ENCODE results near the gene IL3RA. TPM values are rescaled to one million over a fixed set of nuclear protein-coding genes. Genes with fewer than 3 reads are reported as not detected.
A peak's percentile ranks its signal among the peaks of the same experiment; 100 is the strongest.
"Not testable (repeated sequence)": the region's sequence is repeated elsewhere in the genome, so short reads cannot be mapped to it uniquely, and the experiment has no call there.

Gene IL3RA
- total RNA-seq, 1 donor from 2014 or later = 0.53 TPM

DNA sequence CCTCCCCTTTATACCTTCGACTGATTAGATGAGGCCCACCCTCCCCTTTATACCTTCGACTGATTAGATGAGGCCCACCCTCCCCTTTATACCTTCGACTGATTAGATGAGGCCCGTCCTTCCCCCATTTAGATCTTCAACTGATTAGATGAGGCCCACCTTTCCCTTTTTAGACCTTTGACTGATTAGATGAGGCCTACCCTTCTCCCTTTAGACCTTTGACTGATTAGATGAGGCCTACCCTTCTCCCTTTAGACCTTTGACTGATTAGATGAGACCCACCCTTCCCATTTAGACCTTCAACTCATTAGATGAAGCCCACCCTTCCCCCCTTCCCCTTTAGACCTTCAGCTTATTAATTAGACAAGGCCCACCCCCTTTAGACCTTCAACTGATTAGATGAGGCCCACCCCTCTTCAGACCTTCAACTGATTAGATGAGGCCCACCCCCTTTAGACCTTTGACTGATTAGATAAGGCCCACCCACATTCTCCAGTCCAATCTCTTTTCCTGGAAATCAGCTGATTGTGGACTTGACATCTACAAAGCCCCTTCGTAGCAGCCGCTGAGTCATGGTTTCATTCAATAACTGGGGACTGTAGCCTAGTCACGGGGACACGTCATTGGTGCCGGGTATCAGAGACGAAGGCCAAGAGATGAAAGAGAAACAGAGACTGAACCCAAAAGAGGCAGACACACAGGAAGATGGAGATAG, 28.8 kb upstream of the IL3RA start:
- DNase-seq (no peak), ATAC-seq (ENCODE audit: low read depth) (no peak)
- TF ChIP-seq, protein P1, sequence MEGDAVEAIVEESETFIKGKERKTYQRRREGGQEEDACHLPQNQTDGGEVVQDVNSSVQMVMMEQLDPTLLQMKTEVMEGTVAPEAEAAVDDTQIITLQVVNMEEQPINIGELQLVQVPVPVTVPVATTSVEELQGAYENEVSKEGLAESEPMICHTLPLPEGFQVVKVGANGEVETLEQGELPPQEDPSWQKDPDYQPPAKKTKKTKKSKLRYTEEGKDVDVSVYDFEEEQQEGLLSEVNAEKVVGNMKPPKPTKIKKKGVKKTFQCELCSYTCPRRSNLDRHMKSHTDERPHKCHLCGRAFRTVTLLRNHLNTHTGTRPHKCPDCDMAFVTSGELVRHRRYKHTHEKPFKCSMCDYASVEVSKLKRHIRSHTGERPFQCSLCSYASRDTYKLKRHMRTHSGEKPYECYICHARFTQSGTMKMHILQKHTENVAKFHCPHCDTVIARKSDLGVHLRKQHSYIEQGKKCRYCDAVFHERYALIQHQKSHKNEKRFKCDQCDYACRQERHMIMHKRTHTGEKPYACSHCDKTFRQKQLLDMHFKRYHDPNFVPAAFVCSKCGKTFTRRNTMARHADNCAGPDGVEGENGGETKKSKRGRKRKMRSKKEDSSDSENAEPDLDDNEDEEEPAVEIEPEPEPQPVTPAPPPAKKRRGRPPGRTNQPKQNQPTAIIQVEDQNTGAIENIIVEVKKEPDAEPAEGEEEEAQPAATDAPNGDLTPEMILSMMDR (IDR thresholded peaks at IDR 0.05) = no peak
- POLR2A ChIA-PET = no interaction called here
- Mint-ChIP-seq H3K9me3 (peaks cover 2% of the 10 kb centered on the region), H3K4me1 (no peaks in the 10 kb centered on the region), H3K36me3 (ENCODE audit: low read depth) (no peaks in the 10 kb centered on the region), H3K27ac (peak overlapping the region; percentile 50), H3K4me3 (no peak overlapping the region), H3K27me3 (no peaks in the 10 kb centered on the region)
- intact Hi-C loops (cut with micrococcal nuclease) = no loop called here
- CTCF ChIA-PET = no interaction called here

DNA sequence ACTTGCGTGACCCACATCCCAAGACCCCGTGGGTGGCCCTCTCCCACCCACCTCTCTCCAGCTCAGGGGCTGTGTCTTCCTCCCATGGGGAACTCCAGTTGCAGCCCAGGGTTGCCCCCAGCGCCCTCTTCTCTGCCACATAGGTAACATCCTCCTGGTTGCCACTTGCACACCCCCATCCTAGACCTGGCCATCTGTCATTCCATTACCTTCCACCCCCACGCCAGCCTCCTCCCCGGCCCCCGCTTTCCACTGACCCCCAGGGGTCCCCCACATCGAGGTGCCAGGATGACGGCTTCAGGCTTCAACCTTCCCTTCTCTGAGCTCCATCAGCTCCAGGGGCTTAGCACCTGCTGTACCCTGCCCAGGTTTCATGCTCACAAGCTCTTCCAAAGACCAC, 28.1 kb upstream of the IL3RA start:
- Mint-ChIP-seq H3K9me3 (peaks cover 2% of the 10 kb centered on the region), H3K36me3 (ENCODE audit: low read depth) (no peaks in the 10 kb centered on the region), H3K27me3 (no peaks in the 10 kb centered on the region), H3K27ac (no peak overlapping the region), H3K4me1 (no peaks in the 10 kb centered on the region), H3K4me3 (no peak overlapping the region)
- TF ChIP-seq, protein P1 (IDR thresholded peaks at IDR 0.05) = no peak
- ChIA-PET POLR2A (no interaction called here), CTCF (no interaction called here)
- DNase-seq (no peak), ATAC-seq (ENCODE audit: low read depth) (no peak)
- intact Hi-C loops (cut with micrococcal nuclease) = no loop called here

DNA sequence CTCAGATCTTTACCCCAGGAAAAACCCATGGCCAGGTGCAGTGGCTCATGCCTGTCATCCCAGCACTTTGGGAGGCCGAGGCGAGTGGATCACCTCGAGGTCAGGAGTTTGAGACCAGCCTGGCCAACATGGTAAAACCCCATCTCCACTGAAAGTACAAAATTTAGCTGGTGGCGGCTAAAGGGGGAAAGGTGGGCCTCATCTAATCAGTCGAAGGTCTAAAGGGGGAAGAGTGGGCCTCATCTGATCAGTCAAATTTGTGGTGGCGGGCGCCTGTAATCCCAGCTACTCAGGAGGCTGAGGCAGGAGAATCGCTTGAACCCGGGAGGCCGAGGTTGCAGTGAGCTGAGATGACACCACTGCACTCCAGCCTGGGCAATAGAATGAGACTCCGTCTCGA, 27.7 kb upstream of the IL3RA start:
- H3K27ac Mint-ChIP-seq; intact Hi-C loops (cut with micrococcal nuclease); H3K36me3 Mint-ChIP-seq (ENCODE audit: low read depth); CTCF ChIA-PET; H3K4me3 Mint-ChIP-seq; H3K27me3 Mint-ChIP-seq; ATAC-seq (ENCODE audit: low read depth); POLR2A ChIA-PET; DNase-seq; H3K9me3 Mint-ChIP-seq; H3K4me1 Mint-ChIP-seq: not testable (repeated sequence)

DNA sequence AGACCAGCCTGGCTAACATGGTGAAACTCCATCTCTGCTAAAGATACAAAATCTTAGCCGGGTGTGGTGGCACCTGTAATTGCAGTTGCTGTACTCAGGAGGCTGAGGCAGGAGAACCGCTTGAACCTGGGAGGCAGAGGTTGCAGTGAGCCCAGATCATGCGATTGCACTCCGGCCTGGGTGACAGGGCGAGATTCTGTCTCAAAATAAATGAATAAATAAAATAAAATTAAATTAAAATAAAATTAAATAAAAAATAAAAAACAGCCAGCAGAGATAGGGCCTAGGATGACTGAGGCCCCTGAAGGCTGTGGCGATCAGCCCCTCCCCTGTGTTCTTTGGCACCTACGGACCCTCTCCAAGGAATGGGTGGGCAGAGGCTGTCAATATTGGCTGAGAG, 22.8 kb upstream of the IL3RA start:
- Mint-ChIP-seq H3K4me1 (no peaks in the 10 kb centered on the region), H3K27me3 (peaks cover 6% of the 10 kb centered on the region), H3K4me3 (no peak overlapping the region), H3K9me3 (peaks cover 3% of the 10 kb centered on the region), H3K27ac (no peak overlapping the region), H3K36me3 (ENCODE audit: low read depth) (no peaks in the 10 kb centered on the region)
- POLR2A ChIA-PET = no interaction called here
- CTCF ChIA-PET = no interaction called here
- ATAC-seq (ENCODE audit: low read depth) (no peak), DNase-seq (no peak)
- TF ChIP-seq, protein P1 (IDR thresholded peaks at IDR 0.05) = no peak
- intact Hi-C loops (cut with micrococcal nuclease) = no loop called here

DNA sequence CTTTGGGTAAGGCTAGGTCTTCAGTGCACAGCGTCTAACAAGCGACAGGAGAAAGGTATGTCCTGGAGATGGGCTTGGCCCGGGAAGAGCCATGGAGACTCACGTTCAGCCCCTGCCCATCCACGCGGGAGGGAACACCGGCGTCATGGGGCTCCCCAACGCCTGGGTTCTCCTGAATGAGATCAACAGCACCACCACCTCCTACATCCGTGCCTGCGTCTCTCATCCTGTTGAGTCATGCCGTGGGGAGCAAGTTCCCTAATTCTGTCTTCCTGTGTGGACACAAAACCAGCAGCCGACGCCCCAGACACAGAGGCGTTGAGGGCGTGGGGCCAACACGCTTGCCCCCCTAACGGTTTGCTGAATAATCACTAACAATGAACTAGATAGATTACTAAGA, 20.1 kb upstream of the IL3RA start:
- intact Hi-C loops (cut with micrococcal nuclease) = no loop called here
- H3K4me3 Mint-ChIP-seq = no peak overlapping the region
- CTCF ChIA-PET = no interaction called here

More for the DNA sequence above, 20.1 kb upstream of the IL3RA start:
- Mint-ChIP-seq H3K27ac (no peak overlapping the region), H3K4me1 (peaks cover 1% of the 10 kb centered on the region), H3K9me3 (peaks cover 3% of the 10 kb centered on the region), H3K27me3 (peaks cover 9% of the 10 kb centered on the region), H3K36me3 (ENCODE audit: low read depth) (no peaks in the 10 kb centered on the region)
- ATAC-seq (ENCODE audit: low read depth) (no peak), DNase-seq (no peak)
- TF ChIP-seq, protein P1 (IDR thresholded peaks at IDR 0.05) = no peak
- POLR2A ChIA-PET = no interaction called here
